OCI-LY1 (cell line): ENCODE results near the gene MCF2L.

Experiments
- H2AFZ ChIP-seq: fragments of 200-600 bp; sonication (generic), shearing (Covaris generic); 2 replicates; pipeline ENCODE4 v1.6.0; 2014; ENCODE audit warnings: antibody characterized with exemption, mild to moderate bottlenecking, low read length
- H3F3A ChIP-seq: fragments of 200-600 bp; sonication (generic), shearing (Covaris generic); 2 replicates; pipeline ENCODE4 v1.6.0; 2014; ENCODE audit warnings: mild to moderate bottlenecking, antibody characterized with exemption, low read length, moderate library complexity; ENCODE audit not compliant: insufficient read depth
- H3K27ac ChIP-seq: fragments of 200-600 bp; sonication (generic); 2 replicates; pipeline ENCODE4 v1.5.1; 2014; ENCODE audit warnings: low read length, mixed run types, mild to moderate bottlenecking, low read depth; ENCODE audit not compliant: poor library complexity, severe bottlenecking
- H3K27me3 ChIP-seq: fragments of 200-600 bp; sonication (generic); 2 replicates; pipeline ENCODE4 v1.6.0; 2014; ENCODE audit warnings: antibody characterized with exemption, mild to moderate bottlenecking, low read length, moderate library complexity; ENCODE audit not compliant: insufficient read depth
- H3K36me3 ChIP-seq: fragments of 200-600 bp; sonication (generic); 2 replicates; pipeline ENCODE4 v1.6.1; 2014; ENCODE audit warnings: mild to moderate bottlenecking, antibody characterized with exemption, low read length, moderate library complexity, mixed read lengths; ENCODE audit not compliant: insufficient read depth
- H3K4me1 ChIP-seq: fragments of 200-600 bp; sonication (generic); 2 replicates; pipeline ENCODE4 v1.5.1; 2014; ENCODE audit warnings: mild to moderate bottlenecking, low read length, moderate library complexity; ENCODE audit not compliant: insufficient read depth, severe bottlenecking
- H3K4me2 ChIP-seq: fragments of 200-600 bp; sonication (generic), shearing (Covaris generic); 2 replicates; pipeline ENCODE4 v1.6.1; 2014; ENCODE audit warnings: low read length
- H3K4me3 ChIP-seq: fragments of 200-600 bp; sonication (generic); 2 replicates; pipeline ENCODE4 v1.5.1; 2014; ENCODE audit warnings: low read length, low read depth, mild to moderate bottlenecking, mixed read lengths; ENCODE audit not compliant: poor library complexity, severe bottlenecking
- H3K79me2 ChIP-seq: fragments of 200-600 bp; shearing (Covaris generic); 2 replicates; pipeline ENCODE4 v1.6.1; 2016; ENCODE audit warnings: mixed run types, low read length, mixed read lengths; ENCODE audit not compliant: insufficient read depth
- H3K9ac ChIP-seq: fragments of 200-600 bp; sonication (generic), shearing (Covaris generic); 2 replicates; pipeline ENCODE4 v1.6.1; 2014; ENCODE audit warnings: mild to moderate bottlenecking, low read length, mixed read lengths
- H3K9me2 ChIP-seq: fragments of 200-600 bp; sonication (generic), shearing (Covaris generic); 2 replicates; pipeline ENCODE4 v1.6.1; 2014; ENCODE audit warnings: low read depth, mild to moderate bottlenecking, low read length, mixed read lengths
- H3K9me3 ChIP-seq: fragments of 200-600 bp; shearing (Covaris generic); 2 replicates; pipeline ENCODE4 v1.6.1; 2014; ENCODE audit warnings: low read length, mixed read lengths
- H4K20me1 ChIP-seq: fragments of 200-600 bp; sonication (generic), shearing (Covaris generic); 2 replicates; pipeline ENCODE4 v1.6.0; 2016; ENCODE audit warnings: mild to moderate bottlenecking, low read length; ENCODE audit not compliant: insufficient read depth
- CTCF ChIP-seq: fragments of 200-600 bp; sonication (generic), shearing (Covaris generic); IDR thresholded peaks from 2 replicates; pipeline ENCODE4 v1.5.1; 2017; ENCODE audit warnings: mild to moderate bottlenecking, antibody characterized with exemption, low read length, moderate library complexity, mixed read lengths
- EZH2 ChIP-seq: fragments of 200-600 bp; sonication (generic), shearing (Covaris generic); IDR thresholded peaks from 2 replicates; pipeline ENCODE4 v1.8.0; 2017; ENCODE audit warnings: borderline replicate concordance, mixed run types, mild to moderate bottlenecking, antibody characterized with exemption, low read length, moderate library complexity, mixed read lengths

MCF2L gene

GRCh38 chr13:112983042-112983305 lies 14.0 kb downstream of the MCF2L start:
- TF ChIP-seq EZH2 (no peak), CTCF (no peak)
- H3K4me3 ChIP-seq: no peak overlapping the region
- H3K27me3 ChIP-seq: peaks cover 6% of the 10 kb centered on the region
- H3K4me2 ChIP-seq: no peak overlapping the region
- H3K9ac ChIP-seq: no peak overlapping the region
- H3K27ac ChIP-seq: no peak overlapping the region
- H3K79me2 ChIP-seq: no peaks in the 10 kb centered on the region
- H4K20me1 ChIP-seq: no peaks in the 10 kb centered on the region
- H3K9me2 ChIP-seq: no peaks in the 10 kb centered on the region
- H3K36me3 ChIP-seq: no peaks in the 10 kb centered on the region
- H2AFZ ChIP-seq: no peak overlapping the region
- no peaks in the 10 kb centered on the region for H3K4me1 ChIP-seq
- H3K9me3 ChIP-seq: no peaks in the 10 kb centered on the region
- no peaks in the 10 kb centered on the region for H3F3A ChIP-seq

GRCh38 chr13:112983428-112984196 lies 14.6 kb downstream of the MCF2L start:
- TF ChIP-seq CTCF: no peak
- TF ChIP-seq EZH2: no peak

GRCh38 chr13:112984501-112984900 lies 15.5 kb downstream of the MCF2L start:
- Histone ChIP-seq H3K79me2 (no peaks in the 10 kb centered on the region), H3K4me3 (no peak overlapping the region), H3F3A (no peaks in the 10 kb centered on the region), H3K36me3 (no peaks in the 10 kb centered on the region), H3K9ac (no peak overlapping the region), H3K4me1 (no peaks in the 10 kb centered on the region), H3K4me2 (no peak overlapping the region), H3K27me3 (peaks cover 6% of the 10 kb centered on the region), H3K9me3 (no peaks in the 10 kb centered on the region), H3K27ac (no peak overlapping the region), H4K20me1 (no peaks in the 10 kb centered on the region), H2AFZ (no peak overlapping the region), H3K9me2 (no peaks in the 10 kb centered on the region)
- TF ChIP-seq CTCF (no peak), EZH2 (no peak)

More at GRCh38 chr13:112983428-112984196, 14.6 kb downstream of the MCF2L start:
- no peaks in the 10 kb centered on the region for H4K20me1 ChIP-seq
- H3K27me3 ChIP-seq: peaks cover 6% of the 10 kb centered on the region
- no peak overlapping the region for H3K4me3 ChIP-seq
- no peaks in the 10 kb centered on the region for H3K79me2 ChIP-seq
- no peaks in the 10 kb centered on the region for H3K9me2 ChIP-seq
- H3K4me1 ChIP-seq: no peaks in the 10 kb centered on the region
- no peak overlapping the region for H3K9ac ChIP-seq
- no peak overlapping the region for H3K27ac ChIP-seq
- H3F3A ChIP-seq: no peaks in the 10 kb centered on the region
- no peaks in the 10 kb centered on the region for H3K36me3 ChIP-seq
- H3K9me3 ChIP-seq: no peaks in the 10 kb centered on the region
- H3K4me2 ChIP-seq: no peak overlapping the region
- no peak overlapping the region for H2AFZ ChIP-seq
